GM12878 (cell line): Measurements from ENCODE around the gene ADGRF4. TPM values are rescaled to one million over a fixed set of nuclear protein-coding genes. Genes with fewer than 3 reads are reported as not detected.

ENCODE experiments used
- BCL11A ChIP-seq: IDR thresholded peaks from 2 replicates; pipeline ENCODE4 v1.6.1; 2011; ENCODE audit warnings: low read depth, low read length
- BHLHE40 ChIP-seq, 2 experiments: fragments of 450-650 bp in 1 of 2; IDR thresholded peaks; 2 replicates each; pipeline ENCODE4 v1.6.1; 2011 to 2017; ENCODE audit warnings: low read depth in 2 of 2, borderline replicate concordance in 1 of 2, improper control_type of control experiment in 1 of 2, low read length in 1 of 2, mild to moderate bottlenecking in 1 of 2
- CHD2 ChIP-seq: IDR thresholded peaks from 2 replicates; pipeline ENCODE4 v1.6.1; 2011; ENCODE audit warnings: low read depth, low read length, improper control_type of control experiment, borderline replicate concordance
- GATAD2B ChIP-seq: fragments of 450-650 bp; conservative IDR thresholded peaks from 2 replicates; pipeline ENCODE4 v1.6.1; 2017; ENCODE audit warnings: low read depth, mild to moderate bottlenecking, moderate library complexity
- IRF3 ChIP-seq: fragments of 450-650 bp; IDR thresholded peaks from 2 replicates; pipeline ENCODE4 v1.6.1; 2014; ENCODE audit warnings: mild to moderate bottlenecking
- JUNB ChIP-seq: IDR thresholded peaks from 2 replicates; pipeline ENCODE4 v1.6.1; 2016; ENCODE audit warnings: antibody characterized with exemption, mild to moderate bottlenecking
- KAT2A ChIP-seq: conservative IDR thresholded peaks from 2 replicates; pipeline ENCODE4 v1.6.1; 2011; ENCODE audit warnings: low read depth, low read length; ENCODE audit not compliant: control insufficient read depth
- NFYB ChIP-seq: IDR thresholded peaks from 2 replicates; pipeline ENCODE4 v1.6.1; 2011; ENCODE audit warnings: low read depth, mild to moderate bottlenecking, low read length, improper control_type of control experiment, moderate library complexity; ENCODE audit not compliant: insufficient read depth
- NKRF ChIP-seq: fragments of 450-650 bp; conservative IDR thresholded peaks from 2 replicates; pipeline ENCODE4 v1.6.1; 2017; ENCODE audit warnings: mild to moderate bottlenecking, moderate library complexity
- NRF1 ChIP-seq: conservative IDR thresholded peaks from 2 replicates; pipeline ENCODE4 v1.6.1; 2011; ENCODE audit warnings: mild to moderate bottlenecking, low read depth, low read length, improper control_type of control experiment
- REST ChIP-seq: IDR thresholded peaks from 2 replicates; pipeline ENCODE4 v1.6.1; 2012; ENCODE audit warnings: mild to moderate bottlenecking, low read depth, low read length
- SIX5 ChIP-seq: IDR thresholded peaks from 2 replicates; pipeline ENCODE4 v1.6.1; 2011; ENCODE audit warnings: mild to moderate bottlenecking, low read depth, low read length, moderate library complexity; ENCODE audit not compliant: severe bottlenecking
- STAT1 ChIP-seq: fragments of 450-650 bp; conservative IDR thresholded peaks from 2 replicates; pipeline ENCODE4 v1.6.1; 2014; ENCODE audit warnings: antibody characterized with exemption, mild to moderate bottlenecking
- SUZ12 ChIP-seq: fragments of 200-600 bp; sonication (generic); IDR thresholded peaks from one replicate; pipeline ENCODE4 v1.6.1; 2018; ENCODE audit warnings: antibody characterized with exemption, mild to moderate bottlenecking; ENCODE audit not compliant: unreplicated experiment
- TCF7 ChIP-seq: IDR thresholded peaks from 2 replicates; pipeline ENCODE4 v1.6.1; 2014; ENCODE audit warnings: antibody characterized with exemption, borderline replicate concordance
- ZNF217 ChIP-seq: fragments of 450-650 bp; IDR thresholded peaks from 2 replicates; pipeline ENCODE4 v1.6.1; 2017; ENCODE audit warnings: antibody characterized with exemption, mild to moderate bottlenecking
- polyA plus RNA-seq, 11 experiments: library from polyadenylated mRNA; depleted of rRNA in 4 of 11; unstranded in 6 of 11; stranded (reverse) in 5 of 11; fragments of >200 nt; fragmentation: Nextera tagmentation in 4 of 11; fragmentation: Illumina TruSeq in 1 of 11; extraction: Ambion mirVana in 4 of 11; extraction: Trizol in 1 of 11; gene quantifications; 1 replicate in 1 of 11; 2 replicates in 10 of 11; pipeline versions ENCODE4 v1.2.1 to v1.2.3, GENCODE V29; 2011 to 2016; ENCODE audit warnings: inconsistent platforms in 2 of 11, missing spikeins in 2 of 11, low read depth in 1 of 11
- total RNA-seq, 4 experiments: library from RNA; depleted of rRNA in 3 of 4; stranded (reverse); fragments of >200 nt in 3 of 4; fragmentation: Illumina TruSeq in 1 of 4; extraction: Trizol in 1 of 4; gene quantifications; 2 replicates each; pipeline versions ENCODE4 v1.2.1 to v1.2.3, GENCODE V29; 2013 to 2021
- TF ChIP-seq, protein P1 (sequence below): IDR thresholded peaks from 2 replicates; pipeline ENCODE4 v1.6.1; 2011; ENCODE audit warnings: borderline replicate concordance, low read depth, mild to moderate bottlenecking, moderate library complexity, low read length; ENCODE audit not compliant: insufficient read depth, poor library complexity, severe bottlenecking
- TF ChIP-seq, protein P2 (sequence below): IDR thresholded peaks from 2 replicates; pipeline ENCODE4 v1.6.1; 2011; ENCODE audit warnings: low read depth, low read length, improper control_type of control experiment, borderline replicate concordance
- TF ChIP-seq, protein P3 (sequence below): fragments of 450-650 bp; IDR thresholded peaks from 2 replicates; pipeline ENCODE4 v1.6.1; 2017; ENCODE audit warnings: low read depth, mild to moderate bottlenecking, moderate library complexity

ADGRF4 gene
- total and polyA plus RNA-seq, 10 of the 15 experiments (the other 5 are each of a cell fraction or from before 2014, with no cell fraction given): 0.04 to 0.12 (median 0.06) TPM; not detected in 5

GRCh38 chr6:47715782-47716181 lies 17.4 kb downstream of the ADGRF4 start (continued):
- no peak for TF ChIP-seq IRF3
- TF ChIP-seq CHD2: no peak
- no peak for TF ChIP-seq GATAD2B
- TF ChIP-seq, protein P1, sequence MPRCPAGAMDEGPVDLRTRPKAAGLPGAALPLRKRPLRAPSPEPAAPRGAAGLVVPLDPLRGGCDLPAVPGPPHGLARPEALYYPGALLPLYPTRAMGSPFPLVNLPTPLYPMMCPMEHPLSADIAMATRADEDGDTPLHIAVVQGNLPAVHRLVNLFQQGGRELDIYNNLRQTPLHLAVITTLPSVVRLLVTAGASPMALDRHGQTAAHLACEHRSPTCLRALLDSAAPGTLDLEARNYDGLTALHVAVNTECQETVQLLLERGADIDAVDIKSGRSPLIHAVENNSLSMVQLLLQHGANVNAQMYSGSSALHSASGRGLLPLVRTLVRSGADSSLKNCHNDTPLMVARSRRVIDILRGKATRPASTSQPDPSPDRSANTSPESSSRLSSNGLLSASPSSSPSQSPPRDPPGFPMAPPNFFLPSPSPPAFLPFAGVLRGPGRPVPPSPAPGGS: peak; percentile 40
- TF ChIP-seq NFYB: no peak
- TF ChIP-seq, protein P2, sequence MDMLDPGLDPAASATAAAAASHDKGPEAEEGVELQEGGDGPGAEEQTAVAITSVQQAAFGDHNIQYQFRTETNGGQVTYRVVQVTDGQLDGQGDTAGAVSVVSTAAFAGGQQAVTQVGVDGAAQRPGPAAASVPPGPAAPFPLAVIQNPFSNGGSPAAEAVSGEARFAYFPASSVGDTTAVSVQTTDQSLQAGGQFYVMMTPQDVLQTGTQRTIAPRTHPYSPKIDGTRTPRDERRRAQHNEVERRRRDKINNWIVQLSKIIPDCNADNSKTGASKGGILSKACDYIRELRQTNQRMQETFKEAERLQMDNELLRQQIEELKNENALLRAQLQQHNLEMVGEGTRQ: no peak
- no peak for TF ChIP-seq KAT2A
- no peak for TF ChIP-seq BCL11A
- no peak for TF ChIP-seq BHLHE40 (IDR thresholded peaks at IDR 0.05; ENCODE audit: borderline replicate concordance in 1 of 2, low read depth in 2 of 2, low read length in 1 of 2)
- no peak for TF ChIP-seq REST
- TF ChIP-seq SUZ12: no peak
- no peak for TF ChIP-seq STAT1
- peak; percentile 75; the same call in 1 of the 2 replicates for TF ChIP-seq TCF7
- TF ChIP-seq, protein P3, sequence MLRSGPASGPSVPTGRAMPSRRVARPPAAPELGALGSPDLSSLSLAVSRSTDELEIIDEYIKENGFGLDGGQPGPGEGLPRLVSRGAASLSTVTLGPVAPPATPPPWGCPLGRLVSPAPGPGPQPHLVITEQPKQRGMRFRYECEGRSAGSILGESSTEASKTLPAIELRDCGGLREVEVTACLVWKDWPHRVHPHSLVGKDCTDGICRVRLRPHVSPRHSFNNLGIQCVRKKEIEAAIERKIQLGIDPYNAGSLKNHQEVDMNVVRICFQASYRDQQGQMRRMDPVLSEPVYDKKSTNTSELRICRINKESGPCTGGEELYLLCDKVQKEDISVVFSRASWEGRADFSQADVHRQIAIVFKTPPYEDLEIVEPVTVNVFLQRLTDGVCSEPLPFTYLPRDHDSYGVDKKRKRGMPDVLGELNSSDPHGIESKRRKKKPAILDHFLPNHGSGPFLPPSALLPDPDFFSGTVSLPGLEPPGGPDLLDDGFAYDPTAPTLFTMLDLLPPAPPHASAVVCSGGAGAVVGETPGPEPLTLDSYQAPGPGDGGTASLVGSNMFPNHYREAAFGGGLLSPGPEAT: peak; percentile 77; the same call in 1 of the 2 replicates
- TF ChIP-seq SIX5: no peak
- no peak for TF ChIP-seq NRF1
- no peak for TF ChIP-seq NKRF
- no peak for TF ChIP-seq ZNF217
- peak; percentile 87 for TF ChIP-seq JUNB
